ENCODE measurements around the gene USF1.
"Not testable (repeated sequence)": the region's sequence is repeated elsewhere in the genome, so short reads cannot be mapped to it uniquely, and the experiment has no call there.

DNA sequence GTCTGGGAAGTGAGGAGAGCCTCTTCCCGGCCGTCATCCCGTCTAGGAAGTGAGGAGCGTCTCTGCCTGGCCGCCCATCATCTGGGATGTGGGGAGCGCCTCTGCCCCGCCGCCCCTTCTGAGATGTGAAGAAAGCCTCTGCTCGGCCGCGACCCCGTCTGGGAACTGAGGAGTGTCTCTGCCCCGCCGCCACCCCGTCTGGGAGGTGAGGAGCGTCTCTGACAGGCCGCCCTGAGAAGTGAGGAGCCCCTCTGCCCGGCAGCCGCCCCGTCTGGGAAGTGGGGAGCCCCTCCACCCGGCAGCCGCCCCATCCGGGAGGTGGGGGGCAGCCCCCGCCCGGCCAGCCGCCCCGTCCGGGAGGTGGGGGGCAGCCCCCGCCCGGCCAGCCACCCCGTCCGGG is 16.3 kb downstream of the USF1 start:
- TF ChIP-seq, protein P1, sequence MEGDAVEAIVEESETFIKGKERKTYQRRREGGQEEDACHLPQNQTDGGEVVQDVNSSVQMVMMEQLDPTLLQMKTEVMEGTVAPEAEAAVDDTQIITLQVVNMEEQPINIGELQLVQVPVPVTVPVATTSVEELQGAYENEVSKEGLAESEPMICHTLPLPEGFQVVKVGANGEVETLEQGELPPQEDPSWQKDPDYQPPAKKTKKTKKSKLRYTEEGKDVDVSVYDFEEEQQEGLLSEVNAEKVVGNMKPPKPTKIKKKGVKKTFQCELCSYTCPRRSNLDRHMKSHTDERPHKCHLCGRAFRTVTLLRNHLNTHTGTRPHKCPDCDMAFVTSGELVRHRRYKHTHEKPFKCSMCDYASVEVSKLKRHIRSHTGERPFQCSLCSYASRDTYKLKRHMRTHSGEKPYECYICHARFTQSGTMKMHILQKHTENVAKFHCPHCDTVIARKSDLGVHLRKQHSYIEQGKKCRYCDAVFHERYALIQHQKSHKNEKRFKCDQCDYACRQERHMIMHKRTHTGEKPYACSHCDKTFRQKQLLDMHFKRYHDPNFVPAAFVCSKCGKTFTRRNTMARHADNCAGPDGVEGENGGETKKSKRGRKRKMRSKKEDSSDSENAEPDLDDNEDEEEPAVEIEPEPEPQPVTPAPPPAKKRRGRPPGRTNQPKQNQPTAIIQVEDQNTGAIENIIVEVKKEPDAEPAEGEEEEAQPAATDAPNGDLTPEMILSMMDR (IDR thresholded peaks at IDR 0.05 in 8 of 11, conservative IDR thresholded peaks at IDR 0.05 in 3 of 11), result not testable (repeated sequence)
- TF ChIP-seq POLR2AphosphoS5, POLR2A (IDR thresholded peaks at IDR 0.05): not testable (repeated sequence)

All from spleen (tissue), 7 donors.